Lower leg skin (tissue), 3 donors: ENCODE data around the gene TEKT3.

Experiments
- CTCF ChIP-seq, 3 donors: fragments of 450-650 bp; IDR thresholded peaks; one replicate each; pipeline ENCODE4 v1.5.1; 2016; ENCODE audit warnings: antibody characterized with exemption in 3 of 3, mild to moderate bottlenecking in 3 of 3, moderate library complexity in 2 of 3
- POLR2A ChIP-seq, 2 donors: fragments of 450-650 bp; IDR thresholded peaks; one replicate each; pipeline ENCODE4 v1.6.1; 2016 to 2017; ENCODE audit warnings: antibody characterized with exemption in 2 of 2, mild to moderate bottlenecking in 1 of 2, moderate library complexity in 1 of 2

DNA sequence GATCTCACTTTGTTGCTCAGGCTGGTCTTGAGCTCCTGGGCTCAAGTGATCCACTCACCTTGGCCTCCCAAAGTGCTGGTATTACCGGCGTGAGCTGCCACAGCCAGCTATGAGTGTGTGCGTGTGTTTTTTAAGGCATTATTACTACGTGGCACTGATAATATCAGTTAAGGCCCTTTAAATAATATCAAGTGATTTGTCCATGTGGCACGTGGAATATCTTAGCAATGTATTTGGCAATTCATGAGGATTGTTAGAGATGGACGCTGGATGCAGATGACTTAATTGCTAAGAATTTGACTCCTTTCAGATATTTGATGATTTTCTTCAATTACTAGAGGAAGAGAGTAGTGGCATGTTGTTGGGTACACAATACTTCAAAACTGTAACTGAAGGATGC lies 50.8 kb downstream of the TEKT3 start:
- TF ChIP-seq CTCF (IDR thresholded peaks at IDR 0.05) = no peak
- TF ChIP-seq POLR2A (IDR thresholded peaks at IDR 0.05) = no peak
